ENCODE results near the gene ATG9A. TPM values are rescaled to one million over a fixed set of nuclear protein-coding genes. Genes with fewer than 3 reads are reported as not detected.
A peak's percentile ranks its signal among the peaks of the same experiment; 100 is the strongest.

Gene ATG9A
- total RNA-seq, 1 experiment from 2014 or later: 42.9 TPM

DNA sequence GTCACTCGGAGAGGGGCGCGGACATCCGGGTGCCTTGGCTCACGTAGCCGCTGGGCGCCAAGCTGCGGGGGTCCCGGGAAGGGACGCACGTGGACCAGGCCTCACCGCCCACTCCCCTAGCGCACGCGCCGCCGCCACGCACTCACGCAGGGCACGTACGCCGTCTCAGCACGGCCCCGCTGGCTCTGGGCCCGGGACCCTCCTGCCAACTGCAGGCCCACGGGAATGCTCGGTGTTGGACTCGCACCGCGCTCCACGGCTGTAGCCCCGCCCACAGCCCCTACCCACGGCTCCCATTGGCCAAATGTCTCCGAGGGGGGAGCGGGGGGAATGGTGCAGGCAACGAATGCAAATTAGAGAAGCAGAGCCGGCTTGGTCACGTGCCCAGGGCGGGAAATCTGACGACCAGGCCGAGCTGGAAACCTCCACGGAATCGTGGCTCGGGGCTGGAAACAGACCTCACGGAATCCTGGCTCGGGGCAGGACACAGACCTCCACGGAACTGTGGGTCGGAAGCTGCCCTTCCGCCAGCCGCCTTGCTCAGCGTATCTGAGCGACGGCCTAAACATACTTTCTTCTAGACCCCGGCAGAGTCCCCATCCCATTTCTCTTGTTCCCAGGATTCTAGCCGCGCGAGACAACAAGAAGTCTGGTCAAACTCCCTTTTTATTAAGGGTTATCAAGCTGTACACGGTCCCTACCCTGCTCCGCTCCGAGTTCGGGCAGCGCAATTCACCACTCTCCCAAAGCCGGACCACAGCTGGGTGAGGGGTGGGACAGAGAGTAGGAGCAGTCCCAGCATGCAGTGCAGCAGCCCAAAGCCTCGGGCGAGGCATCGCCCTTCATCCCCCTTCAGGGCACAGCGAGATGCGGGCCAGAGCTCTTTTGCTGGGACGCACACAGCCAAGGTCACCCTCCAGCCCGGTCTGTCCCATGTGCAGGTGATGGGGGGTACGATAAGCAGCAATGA lies 10.4 kb downstream of the ATG9A start, which contains the start of gene ABCB6 (continued):
- no peak for TF ChIP-seq CBFB (CRISPR knock-in tag; IDR thresholded peaks at IDR 0.05; ENCODE audit: low read depth)
- TF ChIP-seq ZNF416 (CRISPR knock-in tag; IDR thresholded peaks at IDR 0.05): 0 out of 2 replicates have a peak, but pooled peaks have one; percentile 29
- peak; percentile 84 for TF ChIP-seq GABPB1 (CRISPR knock-in tag; IDR thresholded peaks at IDR 0.05)
- no peak; the same call in 1 of the 2 replicates for TF ChIP-seq JUN (CRISPR knock-in tag; IDR thresholded peaks at IDR 0.05)
- TF ChIP-seq, protein P1, sequence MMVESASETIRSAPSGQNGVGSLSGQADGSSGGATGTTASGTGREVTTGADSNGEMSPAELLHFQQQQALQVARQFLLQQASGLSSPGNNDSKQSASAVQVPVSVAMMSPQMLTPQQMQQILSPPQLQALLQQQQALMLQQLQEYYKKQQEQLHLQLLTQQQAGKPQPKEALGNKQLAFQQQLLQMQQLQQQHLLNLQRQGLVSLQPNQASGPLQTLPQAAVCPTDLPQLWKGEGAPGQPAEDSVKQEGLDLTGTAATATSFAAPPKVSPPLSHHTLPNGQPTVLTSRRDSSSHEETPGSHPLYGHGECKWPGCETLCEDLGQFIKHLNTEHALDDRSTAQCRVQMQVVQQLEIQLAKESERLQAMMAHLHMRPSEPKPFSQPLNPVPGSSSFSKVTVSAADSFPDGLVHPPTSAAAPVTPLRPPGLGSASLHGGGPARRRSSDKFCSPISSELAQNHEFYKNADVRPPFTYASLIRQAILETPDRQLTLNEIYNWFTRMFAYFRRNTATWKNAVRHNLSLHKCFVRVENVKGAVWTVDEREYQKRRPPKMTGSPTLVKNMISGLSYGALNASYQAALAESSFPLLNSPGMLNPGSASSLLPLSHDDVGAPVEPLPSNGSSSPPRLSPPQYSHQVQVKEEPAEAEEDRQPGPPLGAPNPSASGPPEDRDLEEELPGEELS (CRISPR knock-in tag; IDR thresholded peaks at IDR 0.05): 0 out of 2 replicates have a peak, but pooled peaks have one; percentile 55
- TF ChIP-seq HMGA2 (CRISPR knock-in tag; IDR thresholded peaks at IDR 0.05): no peak
- TF ChIP-seq, protein P2, sequence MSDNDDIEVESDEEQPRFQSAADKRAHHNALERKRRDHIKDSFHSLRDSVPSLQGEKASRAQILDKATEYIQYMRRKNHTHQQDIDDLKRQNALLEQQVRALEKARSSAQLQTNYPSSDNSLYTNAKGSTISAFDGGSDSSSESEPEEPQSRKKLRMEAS (CRISPR knock-in tag; IDR thresholded peaks at IDR 0.05): peak; percentile 99
- TF ChIP-seq, protein P3, sequence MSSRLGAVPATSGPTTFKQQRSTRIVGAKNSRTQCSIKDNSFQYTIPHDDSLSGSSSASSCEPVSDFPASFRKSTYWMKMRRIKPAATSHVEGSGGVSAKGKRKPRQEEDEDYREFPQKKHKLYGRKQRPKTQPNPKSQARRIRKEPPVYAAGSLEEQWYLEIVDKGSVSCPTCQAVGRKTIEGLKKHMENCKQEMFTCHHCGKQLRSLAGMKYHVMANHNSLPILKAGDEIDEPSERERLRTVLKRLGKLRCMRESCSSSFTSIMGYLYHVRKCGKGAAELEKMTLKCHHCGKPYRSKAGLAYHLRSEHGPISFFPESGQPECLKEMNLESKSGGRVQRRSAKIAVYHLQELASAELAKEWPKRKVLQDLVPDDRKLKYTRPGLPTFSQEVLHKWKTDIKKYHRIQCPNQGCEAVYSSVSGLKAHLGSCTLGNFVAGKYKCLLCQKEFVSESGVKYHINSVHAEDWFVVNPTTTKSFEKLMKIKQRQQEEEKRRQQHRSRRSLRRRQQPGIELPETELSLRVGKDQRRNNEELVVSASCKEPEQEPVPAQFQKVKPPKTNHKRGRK (CRISPR knock-in tag; IDR thresholded peaks at IDR 0.05; ENCODE audit: borderline replicate concordance): no peak
- no peak for TF ChIP-seq KAT7 (CRISPR knock-in tag; IDR thresholded peaks at IDR 0.05; ENCODE audit: borderline replicate concordance)
- TF ChIP-seq, protein P4, sequence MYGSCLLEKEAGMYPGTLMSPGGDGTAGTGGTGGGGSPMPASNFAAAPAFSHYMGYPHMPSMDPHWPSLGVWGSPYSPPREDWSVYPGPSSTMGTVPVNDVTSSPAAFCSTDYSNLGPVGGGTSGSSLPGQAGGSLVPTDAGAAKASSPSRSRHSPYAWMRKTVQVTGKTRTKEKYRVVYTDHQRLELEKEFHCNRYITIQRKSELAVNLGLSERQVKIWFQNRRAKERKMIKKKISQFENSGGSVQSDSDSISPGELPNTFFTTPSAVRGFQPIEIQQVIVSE (CRISPR knock-in tag; IDR thresholded peaks at IDR 0.05; ENCODE audit: borderline replicate concordance): no peak
- TF ChIP-seq, protein P5, sequence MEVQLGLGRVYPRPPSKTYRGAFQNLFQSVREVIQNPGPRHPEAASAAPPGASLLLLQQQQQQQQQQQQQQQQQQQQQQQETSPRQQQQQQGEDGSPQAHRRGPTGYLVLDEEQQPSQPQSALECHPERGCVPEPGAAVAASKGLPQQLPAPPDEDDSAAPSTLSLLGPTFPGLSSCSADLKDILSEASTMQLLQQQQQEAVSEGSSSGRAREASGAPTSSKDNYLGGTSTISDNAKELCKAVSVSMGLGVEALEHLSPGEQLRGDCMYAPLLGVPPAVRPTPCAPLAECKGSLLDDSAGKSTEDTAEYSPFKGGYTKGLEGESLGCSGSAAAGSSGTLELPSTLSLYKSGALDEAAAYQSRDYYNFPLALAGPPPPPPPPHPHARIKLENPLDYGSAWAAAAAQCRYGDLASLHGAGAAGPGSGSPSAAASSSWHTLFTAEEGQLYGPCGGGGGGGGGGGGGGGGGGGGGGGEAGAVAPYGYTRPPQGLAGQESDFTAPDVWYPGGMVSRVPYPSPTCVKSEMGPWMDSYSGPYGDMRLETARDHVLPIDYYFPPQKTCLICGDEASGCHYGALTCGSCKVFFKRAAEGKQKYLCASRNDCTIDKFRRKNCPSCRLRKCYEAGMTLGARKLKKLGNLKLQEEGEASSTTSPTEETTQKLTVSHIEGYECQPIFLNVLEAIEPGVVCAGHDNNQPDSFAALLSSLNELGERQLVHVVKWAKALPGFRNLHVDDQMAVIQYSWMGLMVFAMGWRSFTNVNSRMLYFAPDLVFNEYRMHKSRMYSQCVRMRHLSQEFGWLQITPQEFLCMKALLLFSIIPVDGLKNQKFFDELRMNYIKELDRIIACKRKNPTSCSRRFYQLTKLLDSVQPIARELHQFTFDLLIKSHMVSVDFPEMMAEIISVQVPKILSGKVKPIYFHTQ (CRISPR knock-in tag; IDR thresholded peaks at IDR 0.05): no peak
- TF ChIP-seq ELF4 (CRISPR knock-in tag; IDR thresholded peaks at IDR 0.05; ENCODE audit: low read depth): no peak
- TF ChIP-seq IRF2 (CRISPR knock-in tag; IDR thresholded peaks at IDR 0.05; ENCODE audit: borderline replicate concordance, low read depth): no peak
- TF ChIP-seq ZNF263 (CRISPR knock-in tag; IDR thresholded peaks at IDR 0.05; ENCODE audit: low read depth): no peak

DNA sequence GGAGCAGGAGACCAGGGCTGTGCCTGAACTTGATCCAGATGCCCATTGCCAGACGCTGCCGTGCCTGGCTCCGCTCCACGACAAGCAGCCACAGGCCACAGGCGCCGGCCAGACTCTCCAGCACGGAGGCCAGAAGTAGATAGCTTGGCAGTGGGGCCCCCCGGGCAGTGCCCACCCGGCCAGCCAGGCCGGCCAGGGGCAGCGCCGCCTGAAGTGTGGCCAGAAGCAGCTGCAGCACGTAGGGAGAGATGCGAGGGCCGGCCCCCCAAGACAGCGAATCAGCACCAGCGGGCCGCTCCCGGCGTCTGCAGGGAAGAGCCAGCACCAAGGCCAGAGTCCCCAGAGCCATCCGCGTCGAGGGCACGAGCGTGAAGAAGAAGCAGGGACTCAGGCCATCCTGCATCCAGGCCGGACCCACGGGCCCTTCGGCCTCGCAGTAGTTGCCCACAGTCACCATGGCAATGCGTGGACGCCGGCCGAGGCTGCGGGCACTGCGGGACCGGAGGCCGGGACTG lies 11.2 kb downstream of the ATG9A start:
- H3K27ac Mint-ChIP-seq: peak overlapping the region; percentile 70
- H3K27me3 Mint-ChIP-seq (ENCODE audit: low read depth): no peaks in the 10 kb centered on the region
- peaks cover 25% of the 10 kb centered on the region for H3K4me1 Mint-ChIP-seq
- H3K4me3 Mint-ChIP-seq: peak overlapping the region; percentile 85
- POLR2A ChIA-PET: interaction anchor here (0.6 to 3.0 kb wide), 10 partner anchors 12 to 169 kb away, joined by 3 to 21 read pairs (median 8); partner anchors contain the start of genes ANKZF1, ATG9A, DNAJB2 and DNPEP
- CTCF ChIA-PET: interaction anchor here (0.7 to 2.8 kb wide), 12 partner anchors 11 to 309 kb away, joined by 3 to 24 read pairs (median 4); partner anchors contain the start of genes ANKZF1, ATG9A, DNPEP and TUBA4B
- H3K36me3 Mint-ChIP-seq: peaks cover 36% of the 10 kb centered on the region
- DNase-seq (ENCODE audit: low spot score): peak; percentile 74
- ATAC-seq: peak; percentile 71
- H3K9me3 Mint-ChIP-seq: no peaks in the 10 kb centered on the region
- TF ChIP-seq, protein P6, sequence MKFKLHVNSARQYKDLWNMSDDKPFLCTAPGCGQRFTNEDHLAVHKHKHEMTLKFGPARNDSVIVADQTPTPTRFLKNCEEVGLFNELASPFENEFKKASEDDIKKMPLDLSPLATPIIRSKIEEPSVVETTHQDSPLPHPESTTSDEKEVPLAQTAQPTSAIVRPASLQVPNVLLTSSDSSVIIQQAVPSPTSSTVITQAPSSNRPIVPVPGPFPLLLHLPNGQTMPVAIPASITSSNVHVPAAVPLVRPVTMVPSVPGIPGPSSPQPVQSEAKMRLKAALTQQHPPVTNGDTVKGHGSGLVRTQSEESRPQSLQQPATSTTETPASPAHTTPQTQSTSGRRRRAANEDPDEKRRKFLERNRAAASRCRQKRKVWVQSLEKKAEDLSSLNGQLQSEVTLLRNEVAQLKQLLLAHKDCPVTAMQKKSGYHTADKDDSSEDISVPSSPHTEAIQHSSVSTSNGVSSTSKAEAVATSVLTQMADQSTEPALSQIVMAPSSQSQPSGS (CRISPR knock-in tag; IDR thresholded peaks at IDR 0.05; ENCODE audit: borderline replicate concordance, low read depth): peak; percentile 41; the same call in 1 of the 2 replicates
- no peak for TF ChIP-seq SP1 (CRISPR knock-in tag; conservative IDR thresholded peaks at IDR 0.05)
- TF ChIP-seq ATF1 (CRISPR knock-in tag; IDR thresholded peaks at IDR 0.05): 0 out of 2 replicates have a peak, but pooled peaks have one; percentile 17
- no peak for TF ChIP-seq ETV6 (CRISPR knock-in tag; IDR thresholded peaks at IDR 0.05)
- TF ChIP-seq, protein P7, sequence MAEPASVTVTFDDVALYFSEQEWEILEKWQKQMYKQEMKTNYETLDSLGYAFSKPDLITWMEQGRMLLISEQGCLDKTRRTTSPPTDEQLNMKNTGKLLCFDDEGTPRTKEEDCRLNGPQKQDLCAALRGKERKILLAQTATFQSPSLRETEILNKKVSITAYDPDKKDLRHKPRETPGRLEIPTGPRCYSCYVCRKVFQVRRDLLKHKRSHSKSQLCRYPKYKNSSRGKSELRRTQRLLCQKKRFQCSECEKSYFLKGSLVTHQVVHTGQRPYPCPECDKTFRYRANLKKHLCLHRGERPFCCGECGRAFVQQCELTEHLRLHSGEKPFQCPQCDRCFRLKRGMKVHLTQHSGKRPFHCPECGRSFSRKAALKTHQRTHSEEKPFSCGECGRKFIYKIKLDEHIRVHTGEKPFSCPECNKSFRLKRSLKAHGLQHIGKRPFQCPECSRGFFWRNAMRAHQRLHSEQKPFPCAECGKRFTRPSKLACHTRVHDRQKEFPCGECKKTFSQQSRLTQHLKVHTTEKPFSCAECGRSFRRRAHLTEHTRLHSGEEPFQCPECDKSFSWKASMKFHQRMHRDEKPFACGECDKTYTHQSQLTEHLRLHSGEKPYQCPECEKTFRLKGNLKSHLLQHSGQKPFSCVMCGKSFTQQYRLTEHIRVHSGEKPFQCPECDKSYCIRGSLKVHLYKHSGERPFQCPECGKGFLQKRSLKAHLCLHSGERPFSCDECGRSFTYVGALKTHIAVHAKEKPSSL (CRISPR knock-in tag; conservative IDR thresholded peaks at IDR 0.05): no peak
- TF ChIP-seq, protein P2 (CRISPR knock-in tag; IDR thresholded peaks at IDR 0.05): no peak
- TF ChIP-seq ZBTB21 (CRISPR knock-in tag; IDR thresholded peaks at IDR 0.05; ENCODE audit: borderline replicate concordance): no peak
- TF ChIP-seq ZNF232 (CRISPR knock-in tag; IDR thresholded peaks at IDR 0.05): 0 out of 2 replicates have a peak, but pooled peaks have one; percentile 10
- TF ChIP-seq TEAD4 (CRISPR knock-in tag; IDR thresholded peaks at IDR 0.05): peak; percentile 7; the same call in 1 of the 2 replicates
